ENCODE measurements around the gene GRK3. TPM values are rescaled to one million over a fixed set of nuclear protein-coding genes. Genes with fewer than 3 reads are reported as not detected.
"Not testable (repeated sequence)": the region's sequence is repeated elsewhere in the genome, so short reads cannot be mapped to it uniquely, and the experiment has no call there.

GRK3 gene
- 37.7 TPM for polyA plus RNA-seq (2012; ENCODE audit: insufficient read depth, insufficient read length)

GRCh38 chr22:25564320-25564978 lies at the start of gene GRK3:
GRK3 (plus strand) TSS chr22:25564675; CDS start chr22:25565041, 366 bp downstream.
- peak; percentile 73 for DNase-seq (ENCODE audit: low read depth, low spot score)
- H3K4me3 ChIP-seq (ENCODE audit: low read length) = peak within 1 kb of the TSS; percentile 99

GRCh38 chr22:25518000-25518663 lies 46.3 kb upstream of the GRK3 start:
- DNase-seq (ENCODE audit: low read depth, low spot score) = no peak
- no peak overlapping the region for H3K4me3 ChIP-seq (ENCODE audit: low read length)

DNA sequence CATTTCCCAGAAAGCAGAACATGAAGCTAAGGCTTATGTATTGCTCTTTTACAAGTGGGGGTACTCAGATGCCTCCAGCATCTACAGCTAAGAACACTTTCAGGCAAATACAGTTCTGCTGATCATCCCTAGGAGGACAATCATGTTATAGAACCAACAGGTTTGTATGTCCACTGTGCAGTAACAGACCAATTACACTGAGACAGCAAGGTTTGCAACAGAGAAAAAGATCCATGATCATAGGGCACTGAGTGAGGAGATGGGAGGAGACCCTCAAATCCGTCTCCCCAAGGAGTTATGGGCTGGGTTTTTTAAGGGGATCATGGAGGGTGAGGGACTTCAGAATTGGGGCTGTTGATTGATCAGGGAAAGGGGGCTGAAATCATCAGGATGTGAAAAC lies 39.1 kb upstream of the GRK3 start:
- DNase-seq (ENCODE audit: low read depth, low spot score) = no peak
- no peak overlapping the region for H3K4me3 ChIP-seq (ENCODE audit: low read length)

DNA sequence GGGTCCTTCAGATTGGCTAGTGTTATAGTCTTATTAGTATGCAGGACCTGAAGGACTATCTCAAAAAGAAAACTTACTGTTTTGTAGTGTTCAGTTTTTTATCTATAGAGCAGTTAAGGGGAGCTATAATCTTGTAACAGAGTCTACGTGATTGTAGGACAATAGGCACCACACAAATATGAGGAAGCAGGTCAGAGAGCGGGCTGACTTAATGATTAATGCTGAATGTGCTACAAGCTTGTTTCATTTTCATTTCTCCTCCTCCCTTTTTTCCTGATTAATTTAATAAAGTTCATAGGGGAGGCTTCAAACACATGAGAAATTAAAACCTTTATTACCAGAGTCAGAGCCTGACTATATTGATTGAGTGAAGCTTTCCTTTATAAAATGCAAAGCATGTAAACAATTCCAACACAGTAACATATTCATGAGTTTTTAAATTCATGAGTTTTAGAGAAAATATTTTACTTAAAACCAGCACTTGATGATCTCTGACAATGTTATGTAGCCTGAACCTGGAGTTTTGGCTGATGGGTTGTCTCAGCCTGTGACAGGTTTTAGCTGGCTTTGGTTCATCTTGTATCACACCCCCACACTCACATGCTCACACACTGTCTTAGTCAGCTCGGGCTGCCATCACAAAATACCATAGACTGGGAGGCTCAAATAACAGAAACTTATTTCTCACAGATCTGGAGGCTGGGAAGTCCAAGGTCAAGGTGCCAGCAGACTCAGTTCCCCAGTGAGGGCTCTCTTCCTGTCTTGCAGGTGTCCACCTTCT lies 38.5 kb upstream of the GRK3 start:
- not testable (repeated sequence) for DNase-seq (ENCODE audit: low read depth, low spot score); H3K4me3 ChIP-seq (ENCODE audit: low read length)

DNA sequence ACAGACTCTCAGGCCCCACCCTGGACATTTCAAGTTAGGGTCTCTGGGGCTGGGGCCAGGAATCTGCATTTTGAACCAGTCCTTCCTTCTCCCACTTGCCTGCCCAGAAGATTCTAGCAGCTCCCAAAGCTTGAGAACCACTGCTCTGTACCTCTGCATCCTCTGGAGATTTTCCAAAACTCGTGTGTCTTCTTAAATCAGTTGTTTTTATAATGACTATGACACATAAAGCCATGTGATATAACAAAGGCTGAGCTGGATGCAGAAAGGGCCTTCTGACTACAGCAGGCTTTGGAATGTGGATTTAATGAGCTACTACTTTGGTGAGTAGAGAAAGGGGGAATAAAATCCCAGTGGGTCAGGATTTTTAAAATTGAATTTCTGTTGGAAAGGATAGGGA lies 37.5 kb upstream of the GRK3 start:
- not testable (repeated sequence) for DNase-seq (ENCODE audit: low read depth, low spot score); H3K4me3 ChIP-seq (ENCODE audit: low read length)

DNA sequence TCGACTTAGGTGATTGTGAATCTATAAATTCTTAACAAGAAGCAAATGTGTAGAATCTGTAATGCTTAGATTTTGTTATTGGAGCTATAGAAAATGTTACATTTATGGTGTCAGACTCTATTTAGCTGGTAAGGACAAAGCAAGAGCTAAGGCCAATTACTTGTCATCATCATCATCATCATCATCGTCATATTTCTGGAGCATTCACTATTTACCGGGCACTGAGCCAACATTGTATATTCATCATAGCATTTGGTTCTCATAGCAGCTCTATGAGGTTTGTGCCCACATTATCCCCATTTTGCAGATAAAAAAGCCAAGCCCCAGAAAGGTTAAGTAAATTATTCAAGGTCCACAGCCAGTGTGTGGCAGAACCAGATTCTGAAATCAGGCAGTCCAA lies 36.4 kb upstream of the GRK3 start:
- not testable (repeated sequence) for DNase-seq (ENCODE audit: low read depth, low spot score); H3K4me3 ChIP-seq (ENCODE audit: low read length)

DNA sequence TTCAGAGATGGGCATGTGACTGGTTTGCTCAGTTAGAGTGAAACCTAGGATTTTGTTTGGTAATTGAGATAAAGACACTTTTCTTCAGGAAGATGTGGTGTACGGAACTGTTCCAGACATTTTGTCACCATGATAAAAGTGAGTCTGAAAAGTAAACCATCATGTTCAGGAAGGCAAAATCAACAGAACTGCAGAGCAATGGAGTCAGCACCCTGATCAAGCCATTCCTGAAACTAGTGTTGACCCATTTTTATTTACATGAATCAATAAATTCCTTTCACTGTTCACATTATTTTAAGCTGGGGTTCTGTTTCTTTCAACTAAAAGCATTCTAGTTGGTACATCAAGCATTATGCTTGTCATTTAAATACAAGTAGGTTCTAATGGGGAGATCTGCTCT lies 35.4 kb upstream of the GRK3 start:
- not testable (repeated sequence) for H3K4me3 ChIP-seq (ENCODE audit: low read length); DNase-seq (ENCODE audit: low read depth, low spot score)

GRCh38 chr22:25529541-25530137 lies 34.8 kb upstream of the GRK3 start:
- DNase-seq (ENCODE audit: low read depth, low spot score); H3K4me3 ChIP-seq (ENCODE audit: low read length): not testable (repeated sequence)

DNA sequence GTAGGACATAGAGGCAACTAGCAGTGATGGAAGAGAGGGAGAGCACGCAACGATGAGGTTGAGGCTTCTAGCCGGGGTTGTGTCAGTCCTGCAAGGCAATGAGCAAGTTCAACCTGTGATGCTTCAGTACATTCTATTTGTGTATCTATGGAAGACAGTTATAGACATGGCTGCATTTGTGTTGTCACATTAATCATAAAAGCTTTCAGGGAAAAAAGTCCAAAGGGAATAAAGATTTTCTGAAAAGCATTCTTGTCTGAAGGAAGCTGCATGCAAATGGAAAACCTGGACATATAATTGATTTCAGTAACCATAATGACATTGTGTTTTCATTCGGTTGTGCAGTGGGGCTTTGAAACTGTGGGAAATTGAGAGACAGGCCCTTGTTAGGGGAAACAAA lies 32.8 kb upstream of the GRK3 start:
- H3K4me3 ChIP-seq (ENCODE audit: low read length) = not testable (repeated sequence)

DNA sequence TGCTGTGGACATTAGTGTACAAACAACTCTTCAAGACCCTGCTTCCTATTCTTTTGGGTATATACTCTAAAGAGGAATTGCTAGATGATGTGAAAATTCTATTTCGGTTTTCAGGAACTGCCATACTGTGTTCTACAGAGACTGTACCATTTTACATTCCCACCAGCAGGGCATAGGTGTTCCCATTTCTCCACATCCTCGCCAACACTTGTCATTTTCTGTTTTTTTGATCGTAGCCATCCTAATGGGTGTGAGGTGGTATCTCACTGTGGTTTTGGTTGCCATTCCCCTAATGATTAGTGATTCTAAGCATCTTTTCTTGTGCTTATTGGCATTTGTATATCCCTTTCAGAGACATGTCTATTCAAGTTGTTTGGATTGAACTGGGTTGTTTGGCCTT lies 29.8 kb upstream of the GRK3 start:
- DNase-seq (ENCODE audit: low read depth, low spot score) = no peak
- H3K4me3 ChIP-seq (ENCODE audit: low read length) = no peak overlapping the region

More for the DNA sequence above, 32.8 kb upstream of the GRK3 start:
- DNase-seq (ENCODE audit: low read depth, low spot score) = not testable (repeated sequence)

- no peak overlapping the region for H3K4me3 ChIP-seq (ENCODE audit: low read length)
- DNase-seq (ENCODE audit: low read depth, low spot score) = no peak
Measured at GRCh38 chr22:25536589-25536988, 27.9 kb upstream of the GRK3 start.

DNA sequence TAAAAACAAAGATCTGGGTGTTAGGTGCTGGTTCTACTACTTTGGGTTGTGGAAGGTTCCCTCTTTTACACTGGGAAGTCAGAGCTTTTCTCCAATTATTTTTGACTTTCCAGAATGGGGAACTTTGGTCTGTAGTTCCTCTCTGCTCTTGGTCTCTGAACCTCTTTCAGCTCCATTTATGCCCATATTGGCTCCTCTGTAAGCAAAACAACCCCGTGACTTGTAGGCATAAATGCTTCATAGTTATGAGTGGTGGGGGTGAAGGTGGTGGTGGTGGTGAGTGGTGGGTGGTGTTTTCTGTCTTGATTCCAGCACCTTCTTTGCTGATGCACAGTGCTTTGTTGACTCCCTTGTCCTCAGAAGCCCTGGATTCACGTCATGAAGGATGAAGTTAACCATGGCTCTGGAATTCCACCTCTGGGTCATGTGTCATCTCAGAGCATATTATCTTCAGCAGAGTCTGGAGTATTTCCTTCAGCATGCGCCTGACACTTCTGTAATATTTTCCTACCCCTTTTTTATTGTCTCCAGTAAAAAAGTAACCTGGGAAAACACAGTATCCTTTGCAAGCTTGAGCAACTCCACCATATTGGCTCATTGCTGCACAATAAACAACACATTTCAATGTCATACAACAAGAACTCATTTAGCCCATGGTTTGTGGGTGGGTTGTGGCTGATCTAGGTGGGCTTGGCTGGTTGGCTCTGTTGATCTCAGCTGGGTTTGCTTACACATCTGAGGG lies 24.1 kb upstream of the GRK3 start:
- no peak overlapping the region for H3K4me3 ChIP-seq (ENCODE audit: low read length)
- DNase-seq (ENCODE audit: low read depth, low spot score) = no peak

DNA sequence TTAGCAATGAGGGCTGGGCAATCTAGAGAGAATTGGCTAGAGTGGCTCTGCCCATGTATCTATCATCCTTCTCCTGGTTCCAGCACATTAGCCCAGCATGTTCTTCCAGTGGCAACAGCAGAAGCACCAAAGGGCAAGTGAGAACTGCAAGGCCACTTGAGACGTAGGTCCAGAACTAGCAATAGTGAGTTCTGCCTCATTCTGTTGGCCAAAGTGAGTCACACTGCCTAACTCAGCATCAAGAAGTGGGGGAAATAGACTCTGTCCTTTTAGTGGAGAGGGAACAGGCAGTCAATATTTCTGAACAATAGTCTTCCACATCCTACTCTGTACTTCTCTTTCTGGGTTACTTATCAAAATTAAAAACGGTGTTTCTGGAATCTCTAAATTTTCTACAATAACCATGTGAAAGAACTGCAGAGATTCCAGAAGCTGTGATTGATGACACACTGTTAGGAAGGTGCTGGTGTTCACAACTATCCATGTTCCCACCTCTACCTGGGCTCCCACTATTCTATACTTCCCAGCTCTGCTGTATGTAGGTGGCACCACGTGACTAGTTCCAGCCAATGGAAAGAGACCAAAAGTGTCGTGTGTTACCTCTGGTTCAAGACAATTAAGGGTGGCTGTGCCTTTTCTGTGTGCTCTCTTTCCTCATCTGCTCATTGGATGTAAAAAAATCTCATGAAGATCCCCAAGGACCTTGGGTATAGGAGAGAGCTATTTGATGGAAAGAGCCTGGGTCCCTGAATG lies 23.4 kb upstream of the GRK3 start:
- DNase-seq (ENCODE audit: low read depth, low spot score) = no peak

DNA sequence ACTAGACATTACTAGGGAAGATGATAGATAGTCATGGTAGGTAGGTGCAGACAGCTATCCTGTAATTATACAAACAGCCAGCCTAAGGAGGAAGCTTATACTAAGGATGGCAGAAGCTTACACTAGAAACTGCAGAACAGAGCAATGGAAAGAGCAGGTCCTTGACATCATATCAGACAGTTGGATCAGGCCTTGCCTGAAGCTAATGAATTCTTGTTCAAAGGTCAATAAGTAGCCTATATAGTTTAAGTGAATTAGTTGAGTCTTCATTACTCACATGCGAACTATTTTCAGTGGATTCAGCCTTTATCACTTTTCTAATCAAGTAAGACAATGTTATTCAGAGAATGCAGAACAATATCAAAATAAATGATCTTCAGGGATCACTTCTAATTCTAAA lies 22.3 kb upstream of the GRK3 start:
- DNase-seq (ENCODE audit: low read depth, low spot score) = no peak
- no peak overlapping the region for H3K4me3 ChIP-seq (ENCODE audit: low read length)

More for the DNA sequence above, 23.4 kb upstream of the GRK3 start:
- H3K4me3 ChIP-seq (ENCODE audit: low read length) = no peak overlapping the region

- DNase-seq (ENCODE audit: low read depth, low spot score) = no peak
- H3K4me3 ChIP-seq (ENCODE audit: low read length) = no peak overlapping the region
Measured at GRCh38 chr22:25542720-25543402, 21.6 kb upstream of the GRK3 start.

DNA sequence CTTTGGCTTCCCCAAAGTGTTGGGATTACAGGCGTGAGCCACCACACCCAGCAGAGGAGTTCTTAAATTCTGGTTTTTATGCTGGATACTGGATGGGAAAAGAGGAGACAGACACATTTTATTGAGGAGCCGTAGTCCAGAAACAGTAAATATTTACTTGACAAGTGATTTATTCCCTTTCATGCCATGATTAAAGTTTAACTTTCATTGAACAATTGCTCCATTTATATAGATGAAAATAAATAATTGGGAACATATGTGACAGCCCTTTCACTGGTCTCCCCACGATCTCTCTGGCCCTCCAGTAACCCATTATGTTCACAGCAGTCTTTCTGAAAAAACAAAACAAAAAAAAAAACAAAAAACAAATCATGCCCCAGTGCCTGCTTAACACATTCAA lies 19.3 kb upstream of the GRK3 start:
- H3K4me3 ChIP-seq (ENCODE audit: low read length) = no peak overlapping the region
- no peak for DNase-seq (ENCODE audit: low read depth, low spot score)

- H3K4me3 ChIP-seq (ENCODE audit: low read length) = no peak overlapping the region
- no peak for DNase-seq (ENCODE audit: low read depth, low spot score)
Measured at GRCh38 chr22:25545672-25546071, 18.8 kb upstream of the GRK3 start.

GRCh38 chr22:25546242-25546641 lies 18.2 kb upstream of the GRK3 start:
- DNase-seq (ENCODE audit: low read depth, low spot score) = no peak

More at GRCh38 chr22:25546242-25546641, 18.2 kb upstream of the GRK3 start:
- H3K4me3 ChIP-seq (ENCODE audit: low read length) = no peak overlapping the region
